ENCODE results near the gene HMGB4.

HMGB4 gene

GRCh38 chr1:33897092-33897725 is 33.3 kb downstream of the HMGB4 start:
- DNase-seq (ENCODE audit: low read depth in 2 of 2), result no peak

DNA sequence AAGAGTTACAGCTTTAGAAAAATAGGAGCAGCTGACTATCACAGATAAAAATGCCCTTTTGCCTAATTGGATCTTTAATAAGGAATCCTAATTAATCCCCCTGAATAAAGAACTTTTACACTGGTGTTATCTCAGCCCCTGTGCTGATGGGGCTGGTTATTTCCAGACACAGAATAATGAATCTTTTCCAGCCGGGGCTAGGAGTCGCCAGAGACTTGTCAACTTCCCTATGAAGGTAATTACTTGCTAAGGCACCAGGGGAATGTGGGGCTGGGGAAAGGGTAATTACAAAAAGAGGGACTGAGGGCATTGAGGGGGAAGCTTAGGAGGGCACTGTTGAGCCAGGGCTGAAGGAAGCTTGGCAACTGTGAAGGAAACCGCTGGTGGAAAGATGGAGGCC is 34.5 kb downstream of the HMGB4 start:
- no peak for DNase-seq (ENCODE audit: low read depth in 2 of 2)

DNA sequence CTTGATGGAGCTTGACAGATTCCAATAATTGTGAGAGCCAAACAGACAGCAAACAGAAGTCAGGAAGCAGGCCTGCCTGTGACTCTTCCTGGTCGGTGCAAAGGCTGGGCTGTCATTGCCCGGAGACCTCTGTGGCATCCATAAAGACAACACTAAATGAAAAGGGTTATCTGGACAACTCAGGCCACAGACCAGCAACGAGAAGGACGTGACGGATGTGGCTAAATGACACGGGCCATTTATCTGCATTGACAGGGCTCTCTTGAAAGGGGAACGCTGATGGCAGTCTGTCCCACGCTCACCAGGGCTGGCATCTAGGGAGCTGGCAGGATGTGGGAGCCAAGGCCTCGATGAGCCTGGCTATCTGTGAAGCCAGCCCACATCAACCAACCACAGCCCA is 35.0 kb downstream of the HMGB4 start:
- no peak for DNase-seq (ENCODE audit: low read depth in 2 of 2)

GRCh38 chr1:33899746-33900145 is 35.9 kb downstream of the HMGB4 start:
- no peak for DNase-seq (ENCODE audit: low read depth in 2 of 2)

DNA sequence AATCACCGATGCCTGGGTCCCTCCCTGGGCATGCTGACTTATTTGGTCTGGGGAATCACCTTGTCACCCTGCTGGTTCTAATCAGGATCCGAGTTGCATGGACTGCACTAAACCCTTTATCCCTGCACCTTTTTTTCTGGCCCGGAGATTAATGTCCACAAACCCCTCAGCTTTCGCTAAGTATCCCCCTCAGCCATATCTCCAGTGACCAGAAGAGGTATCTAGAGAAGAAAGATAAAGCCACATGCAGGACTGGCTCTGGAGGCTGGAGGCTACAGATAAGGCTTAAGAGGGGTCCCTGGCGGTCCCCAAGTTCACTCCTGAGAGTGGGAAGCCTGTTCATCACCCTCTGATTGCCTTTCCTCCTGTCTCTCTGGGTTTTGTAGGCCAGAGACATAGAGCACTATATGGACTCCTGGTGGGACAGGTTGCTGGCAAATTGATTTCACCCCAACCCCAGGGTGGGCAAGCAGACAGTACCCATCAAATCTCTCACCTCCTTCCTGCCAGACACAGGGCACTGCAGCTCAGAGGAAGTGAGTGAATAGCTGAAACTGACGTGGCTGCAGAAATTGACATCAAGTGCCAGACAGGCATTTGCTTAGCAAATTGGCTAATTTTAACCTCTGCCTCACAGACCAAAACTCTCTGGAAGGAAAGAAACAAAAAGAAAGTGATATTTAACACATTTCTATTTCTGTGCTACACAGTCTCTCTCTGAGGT is 38.8 kb downstream of the HMGB4 start:
- no peak for DNase-seq (ENCODE audit: low read depth in 2 of 2)

DNA sequence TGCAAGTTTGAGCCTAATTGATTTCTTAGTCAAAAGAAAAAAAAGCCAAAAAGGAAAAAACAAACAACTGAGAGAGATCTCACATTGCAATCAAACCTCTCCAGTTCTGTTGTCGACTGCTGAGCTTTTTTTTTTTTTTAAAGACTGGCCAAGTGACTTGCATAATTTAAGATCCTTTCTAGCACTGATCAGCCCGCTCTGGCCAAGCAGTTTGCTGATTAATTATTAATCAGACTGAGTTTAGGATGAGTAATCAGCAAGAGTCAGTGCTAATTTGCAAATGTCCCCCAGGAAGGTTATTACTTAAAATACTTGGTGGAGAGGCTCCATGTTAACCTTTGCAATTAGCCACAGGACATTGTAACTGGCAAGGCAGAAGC is 39.3 kb downstream of the HMGB4 start:
- no peak for DNase-seq (ENCODE audit: low read depth in 2 of 2)

DNA sequence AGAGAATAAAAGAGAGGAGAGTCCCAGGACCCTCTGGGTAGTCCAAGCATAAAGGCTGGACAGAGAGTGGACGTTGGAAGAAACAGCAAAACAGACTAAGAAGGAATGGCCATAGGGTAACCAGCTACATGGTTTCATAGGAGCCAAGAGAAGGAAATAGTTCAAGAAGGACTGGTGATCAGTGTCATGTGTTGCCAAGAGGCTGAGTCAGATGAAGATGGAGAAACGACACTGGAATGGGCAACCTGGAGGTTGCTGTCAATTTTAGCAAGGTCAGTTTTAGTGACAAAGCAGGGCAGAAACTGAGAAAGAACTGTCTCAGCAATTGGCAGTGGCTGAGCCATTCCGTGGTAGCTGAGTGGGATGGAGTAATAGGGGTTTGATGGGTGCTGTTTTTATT is 41.4 kb downstream of the HMGB4 start:
- DNase-seq (ENCODE audit: low read depth in 2 of 2), result no peak

DNA sequence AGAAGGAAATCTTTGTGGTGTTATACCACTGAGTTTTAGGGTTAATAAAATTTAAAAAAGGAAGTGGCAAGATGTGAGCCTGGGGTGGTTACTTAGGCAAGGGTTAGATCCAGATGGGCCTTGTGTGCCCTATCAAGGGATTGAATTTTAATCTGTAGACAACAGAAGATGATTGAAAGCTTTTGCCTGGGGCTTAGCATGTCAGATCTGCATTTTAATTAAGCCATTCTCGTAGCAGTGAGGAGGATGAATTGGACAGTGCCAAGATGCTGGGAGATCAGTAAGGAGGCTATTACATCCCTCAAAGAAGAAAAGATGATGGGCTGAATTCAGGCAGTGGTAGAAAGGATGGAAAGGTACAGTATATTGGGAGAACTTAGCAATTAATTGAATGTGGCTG is 42.3 kb downstream of the HMGB4 start:
- DNase-seq (ENCODE audit: low read depth in 2 of 2), result no peak

DNA sequence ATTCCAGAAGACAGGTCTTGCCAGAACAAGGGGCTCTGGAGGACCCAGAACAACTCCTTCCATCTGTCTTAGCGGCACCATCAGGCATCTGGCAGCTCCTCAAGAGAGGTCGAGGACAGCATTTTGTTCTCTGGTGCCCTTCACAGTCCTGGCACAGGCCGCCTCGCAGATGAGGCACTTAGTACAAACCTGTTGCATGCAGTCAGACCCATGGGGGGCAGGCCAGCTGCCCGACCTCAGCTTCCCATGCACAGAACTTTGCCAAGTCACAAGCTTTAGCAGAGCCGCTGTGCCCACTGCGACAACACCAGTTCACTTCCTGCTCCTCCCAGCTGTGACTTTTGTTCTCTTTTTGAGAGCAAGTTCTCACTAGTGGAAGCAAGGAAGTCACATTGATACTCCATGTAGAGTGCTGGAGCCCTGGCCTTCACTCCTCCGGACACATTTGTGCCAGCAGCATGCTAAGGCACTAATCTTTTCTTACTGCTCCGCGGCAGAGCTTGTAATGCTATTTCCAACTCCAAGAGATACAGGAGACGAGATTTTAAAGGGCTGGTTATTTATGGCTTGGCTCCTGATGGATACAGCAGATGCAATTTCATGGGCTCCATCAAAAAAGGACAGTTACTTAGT is 44.6 kb downstream of the HMGB4 start:
- no peak for DNase-seq (ENCODE audit: low read depth in 2 of 2)

All from stimulated activated CD8-positive, alpha-beta memory T cell treated with anti-CD3 and anti-CD28 coated beads, Interleukin-15, amount 100 ng/mL, for 48 hours (primary cell).